IMR-90 (cell line): ENCODE data around the gene METTL2B. TPM values are rescaled to one million over a fixed set of nuclear protein-coding genes. Genes with fewer than 3 reads are reported as not detected.
"Not testable (repeated sequence)": the region's sequence is repeated elsewhere in the genome, so short reads cannot be mapped to it uniquely, and the experiment has no call there.

Experiments
- ATAC-seq: fragments of 200-7000 bp; cut with Tn5 transposase; 2 replicates; pipeline ENCODE4 v1.9.1; 2020; ENCODE audit warnings: low read depth, mild to moderate bottlenecking, moderate library complexity
- BruUV-seq: library from RNA; stranded (reverse); fragments of 400-500 nt; replicated peaks from 2 replicates; lab custom pipeline; 2021; lab: Mats Ljungman, UMichigan
- CTCF ChIA-PET: fragments of 300-600 bp; formaldehyde crosslinking; extraction: SDS; loops from one replicate; lab custom pipeline; 2021; ENCODE audit warnings: antibody characterized with exemption; lab: Yijun Ruan, JAX
- POLR2A ChIA-PET: fragments of 300-600 bp; sonication (Branson Sonifier 250); formaldehyde crosslinking; loops from one replicate; lab custom pipeline; 2022; ENCODE audit warnings: antibody characterized with exemption; ENCODE audit not compliant: unreplicated experiment; lab: Charles Lee
- DNase-seq: peaks from one replicate; pipeline ENCODE4 v3.0.0; 2013
- H2AFZ ChIP-seq: replicated peaks from 2 replicates; pipeline ENCODE3; 2013; ENCODE audit warnings: low read length, mild to moderate bottlenecking; ENCODE audit not compliant: poor library complexity
- H2AK5ac ChIP-seq: 2 replicates; pipeline ENCODE4 v1.6.1; 2013; ENCODE audit warnings: low read depth, low read length, inconsistent platforms
- H2AK9ac ChIP-seq: replicated peaks from 2 replicates; pipeline ENCODE3; 2013; ENCODE audit warnings: mild to moderate bottlenecking, low read depth, low read length, moderate library complexity; ENCODE audit not compliant: poor library complexity
- H2BK120ac ChIP-seq: 2 replicates; pipeline ENCODE4 v1.6.1; 2013; ENCODE audit warnings: low read depth, low read length, inconsistent platforms
- H2BK15ac ChIP-seq: 3 replicates; pipeline ENCODE4 v1.6.1; 2013; ENCODE audit warnings: low read depth, low read length, inconsistent platforms
- H2BK20ac ChIP-seq: 2 replicates; pipeline ENCODE4 v1.6.1; 2013; ENCODE audit warnings: low read depth, mild to moderate bottlenecking, inconsistent platforms, low read length, moderate library complexity
- H2BK5ac ChIP-seq: 2 replicates; pipeline ENCODE4 v1.6.1; 2013; ENCODE audit warnings: mild to moderate bottlenecking, low read depth, low read length, inconsistent platforms; ENCODE audit not compliant: poor library complexity, severe bottlenecking
- H3K14ac ChIP-seq: replicated peaks from 2 replicates; pipeline ENCODE4 v1.6.1; 2013; ENCODE audit warnings: low read depth, low read length, inconsistent platforms
- H3K18ac ChIP-seq: 2 replicates; pipeline ENCODE4 v1.6.1; 2013; ENCODE audit warnings: low read depth, low read length, control low read depth
- H3K23ac ChIP-seq: 2 replicates; pipeline ENCODE4 v1.6.1; 2013; ENCODE audit warnings: low read depth, low read length, inconsistent platforms
- H3K27ac ChIP-seq: 2 replicates; pipeline ENCODE4 v1.5.1; 2013; ENCODE audit warnings: mild to moderate bottlenecking, control low read depth, low read length; ENCODE audit not compliant: insufficient read depth
- H3K27me3 ChIP-seq: 2 replicates; pipeline ENCODE4 v1.6.1; 2013; ENCODE audit warnings: low read length; ENCODE audit not compliant: control insufficient read depth, insufficient read depth
- H3K36me3 ChIP-seq: 2 replicates; pipeline ENCODE4 v1.6.1; 2013; ENCODE audit warnings: low read length, mixed read lengths; ENCODE audit not compliant: control insufficient read depth, insufficient read depth
- H3K4ac ChIP-seq: 2 replicates; pipeline ENCODE4 v1.6.1; 2013; ENCODE audit warnings: low read depth, low read length, inconsistent platforms
- H3K4me1 ChIP-seq: 2 replicates; pipeline ENCODE4 v1.6.1; 2013; ENCODE audit warnings: low read length, mixed read lengths; ENCODE audit not compliant: control insufficient read depth, insufficient read depth
- H3K4me2 ChIP-seq: 2 replicates; pipeline ENCODE4 v1.6.1; 2013; ENCODE audit warnings: low read depth, mild to moderate bottlenecking, control low read depth, low read length, moderate library complexity
- H3K4me3 ChIP-seq: 2 replicates; pipeline ENCODE4 v1.5.1; 2013; ENCODE audit warnings: low read depth, mild to moderate bottlenecking, control low read depth, low read length, moderate library complexity; ENCODE audit not compliant: insufficient read depth
- H3K56ac ChIP-seq: 2 replicates; pipeline ENCODE4 v1.6.1; 2013; ENCODE audit warnings: low read length, inconsistent platforms; ENCODE audit not compliant: insufficient read depth; ENCODE audit errors: extremely low read depth
- H3K79me1 ChIP-seq, 2 experiments: 2 replicates each; pipeline ENCODE4 v1.6.1; 2013; ENCODE audit warnings: low read length in 2 of 2, inconsistent platforms in 1 of 2, low read depth in 1 of 2
- H3K9ac ChIP-seq: 2 replicates; pipeline ENCODE4 v1.6.1; 2013; ENCODE audit warnings: low read depth, low read length, control low read depth
- H3K9me1 ChIP-seq: 2 replicates; pipeline ENCODE4 v1.6.1; 2013; ENCODE audit warnings: low read length, inconsistent platforms; ENCODE audit not compliant: insufficient read depth
- H3K9me3 ChIP-seq: 2 replicates; pipeline ENCODE4 v1.6.1; 2013; ENCODE audit warnings: low read length; ENCODE audit not compliant: control insufficient read depth, insufficient read depth
- H4K20me1 ChIP-seq: 2 replicates; pipeline ENCODE4 v1.6.1; 2013; ENCODE audit warnings: low read length, inconsistent platforms; ENCODE audit not compliant: insufficient read depth
- H4K5ac ChIP-seq: 2 replicates; pipeline ENCODE4 v1.6.1; 2013; ENCODE audit warnings: mild to moderate bottlenecking, low read depth, low read length, control low read depth
- H4K8ac ChIP-seq, 2 experiments: 2 replicates each; pipeline ENCODE4 v1.6.1; 2013; ENCODE audit warnings: low read depth in 2 of 2, low read length in 2 of 2, control low read depth in 1 of 2, inconsistent platforms in 1 of 2
- H4K91ac ChIP-seq: 2 replicates; pipeline ENCODE4 v1.6.1; 2013; ENCODE audit warnings: low read depth, low read length, inconsistent platforms; ENCODE audit not compliant: insufficient read depth
- MAZ ChIP-seq: IDR thresholded peaks from 2 replicates; pipeline ENCODE4 v1.6.1; 2012; ENCODE audit warnings: low read depth, mild to moderate bottlenecking, low read length, improper control_type of control experiment, moderate library complexity, borderline replicate concordance
- WGBS, 2 experiments: methylation state at CpG; one replicate each; pipeline versions ENCODE4 v1.1.5 to v1.1.7; 2013; ENCODE audit warnings: missing lambda C conversion rate in 2 of 2; ENCODE audit not compliant: insufficient read length in 1 of 2; ENCODE audit errors: extremely low coverage in 2 of 2; 5-methylcytosine and 5-hydroxymethylcytosine counted together
- dilution Hi-C: fragments of 300-500 bp; cut with HindIII; formaldehyde crosslinking; loops from one replicate; pipeline ENCODE4 v1.14.3; 2018; ENCODE audit warnings: low sequenced_read_pairs; ENCODE audit not compliant: unreplicated experiment
- in situ Hi-C: fragments of 300-500 bp; cut with MboI; formaldehyde crosslinking; loops from 3 replicates; pipeline ENCODE4 v1.14.3; 2019; ENCODE audit warnings: low sequenced_read_pairs, inconsistent platforms, mixed read lengths
- intact Hi-C: fragments of 100-400 bp; cut with micrococcal nuclease; formaldehyde crosslinking; loops from 2 replicates; pipeline ENCODE4 v1.10.0; 2022
- polyA plus RNA-seq, 3 experiments: library from polyadenylated mRNA; depleted of rRNA; stranded (reverse); fragments of >200 nt; gene quantifications; 2 replicates each; pipeline ENCODE4 v1.2.3, GENCODE V29; 2012; ENCODE audit warnings: low replicate concordance in 1 of 3
- total RNA-seq: library from RNA; depleted of rRNA; stranded (reverse); fragments of >200 nt; gene quantifications from 2 replicates; pipeline ENCODE4 v1.2.3, GENCODE V29; 2012

METTL2B gene
- total and polyA plus RNA-seq, 2 of the 4 experiments (the other 2 are of a cell fraction) = 18.0 to 34.2 TPM

DNA sequence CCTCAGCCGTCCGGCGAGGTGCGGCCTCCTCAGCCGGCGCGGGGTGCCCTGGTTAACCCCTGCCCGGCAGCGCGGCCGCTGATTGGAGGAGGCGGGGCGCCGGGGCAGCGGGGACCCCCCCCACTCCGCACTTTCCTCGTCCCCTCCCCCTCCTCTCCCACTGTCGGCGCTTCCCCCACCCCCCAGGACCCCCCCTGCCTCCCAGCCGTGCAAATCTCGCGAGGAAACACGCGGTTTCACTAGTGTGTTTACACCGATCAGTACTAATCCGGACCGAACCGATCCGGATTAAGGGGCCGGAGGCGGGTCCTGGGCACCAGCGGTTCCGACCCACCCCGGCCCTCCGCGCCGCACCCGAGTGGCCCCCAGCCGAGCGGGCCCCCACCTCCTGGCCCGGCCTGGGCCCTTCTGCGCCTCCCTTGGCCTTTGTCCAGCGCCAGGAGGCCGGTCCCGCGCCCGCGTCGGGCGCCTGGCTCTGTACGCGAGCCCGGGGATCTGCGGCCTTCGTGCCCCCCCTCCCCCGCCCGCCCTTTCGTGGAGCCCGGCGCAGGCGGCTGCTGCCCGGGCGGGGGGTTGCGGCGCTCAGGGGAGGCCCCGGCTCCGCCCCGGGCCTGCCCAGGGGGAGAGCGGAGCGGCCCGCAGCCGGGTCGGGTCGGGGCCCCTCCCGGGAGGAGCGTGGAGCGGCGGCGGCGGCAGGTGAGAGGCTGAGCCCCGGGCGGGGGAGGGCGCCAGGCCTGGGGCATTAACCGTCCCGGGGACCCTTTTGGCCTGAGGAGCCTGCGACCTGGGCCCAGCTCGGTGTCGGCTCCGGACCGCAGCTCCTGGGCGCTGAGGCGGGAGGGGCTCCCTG, 54.8 kb downstream of the METTL2B start:
- H3K79me1 ChIP-seq = peaks cover 4 to 18% of the 10 kb centered on the region in 2 experiments
- intact Hi-C loops = not testable (repeated sequence)

DNA sequence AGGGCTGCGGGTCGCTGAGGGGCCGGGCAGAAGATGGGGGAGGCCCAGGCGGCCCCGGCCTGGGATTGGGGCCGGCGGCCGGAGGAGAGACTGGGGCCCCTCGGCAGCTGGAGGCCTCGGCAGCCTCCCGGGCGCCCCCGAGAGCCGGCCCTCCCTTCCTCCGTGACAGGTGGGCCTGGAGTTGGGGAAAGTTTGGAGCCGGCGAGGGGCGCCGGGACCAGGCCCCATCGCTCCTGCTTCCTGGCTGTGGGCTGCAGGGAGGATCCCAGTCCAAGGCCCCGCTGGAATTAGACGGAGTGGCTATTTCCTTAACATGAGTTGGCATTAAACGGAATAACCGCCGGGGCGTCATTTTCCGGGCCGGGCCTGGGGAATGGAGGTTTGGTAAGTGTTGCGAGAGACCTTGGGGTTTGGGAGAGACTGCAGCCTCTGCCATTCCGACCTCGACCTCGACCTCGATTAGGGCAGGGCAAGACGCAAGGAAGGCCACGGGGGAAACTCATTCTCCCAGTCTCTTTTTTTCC, 55.5 kb downstream of the METTL2B start:
- DNase-seq = peak; percentile 3
- dilution Hi-C loops = not testable (repeated sequence)

More for the DNA sequence above, 54.8 kb downstream of the METTL2B start:
- H3K4me1 ChIP-seq, H2AK5ac ChIP-seq, H3K9me3 ChIP-seq, H3K4me2 ChIP-seq, H3K18ac ChIP-seq, H3K9me1 ChIP-seq, H4K91ac ChIP-seq, BruUV-seq, H4K20me1 ChIP-seq, in situ Hi-C loops, H3K23ac ChIP-seq, dilution Hi-C loops, H2BK15ac ChIP-seq, H3K14ac ChIP-seq, H3K36me3 ChIP-seq, H2BK20ac ChIP-seq, H3K56ac ChIP-seq, H2BK120ac ChIP-seq, CTCF ChIA-PET, H4K5ac ChIP-seq, POLR2A ChIA-PET, H3K27me3 ChIP-seq: not testable (repeated sequence)
- peak overlapping the region; percentile 81 for H2AFZ ChIP-seq
- peak; percentile 56; the same call in 1 of the 2 replicates for TF ChIP-seq MAZ
- peak overlapping the region; percentile 98 for H3K9ac ChIP-seq
- H3K4ac ChIP-seq = peak overlapping the region; percentile 40; the same call in 1 of the 2 replicates
- ATAC-seq = peak; percentile 91
- peak overlapping the region; percentile 91 for H2BK5ac ChIP-seq
- H2AK9ac ChIP-seq = peak overlapping the region; percentile 78
- peak overlapping the region in 1 of 2 experiments; percentile 77; a peak in 1 of 4 replicates for H4K8ac ChIP-seq
- H3K27ac ChIP-seq = peak overlapping the region; percentile 72
- 3% methylated on average over 26 of the region's 92 CpGs; no CpG with 5 or more reads in 1 of the 2 experiments for WGBS, 2 experiments
- DNase-seq = peak; percentile 77
- H3K4me3 ChIP-seq = peak overlapping the region; percentile 63

More for the DNA sequence above, 55.5 kb downstream of the METTL2B start:
- H3K4me3 ChIP-seq = peak overlapping the region; percentile 63
- H3K9me1 ChIP-seq, intact Hi-C loops, H3K36me3 ChIP-seq, in situ Hi-C loops, H2BK15ac ChIP-seq, H4K20me1 ChIP-seq, H2BK20ac ChIP-seq, H3K4me1 ChIP-seq, H2AFZ ChIP-seq, H3K27me3 ChIP-seq, POLR2A ChIA-PET, H3K9me3 ChIP-seq, H2AK5ac ChIP-seq, CTCF ChIA-PET, BruUV-seq: not testable (repeated sequence)
- H3K56ac ChIP-seq = peak overlapping the region; percentile 79
- peak overlapping the region; percentile 95 for H3K4ac ChIP-seq
- H3K79me1 ChIP-seq = peaks cover 4 to 18% of the 10 kb centered on the region in 2 experiments
- H3K27ac ChIP-seq = peak overlapping the region; percentile 72
- H4K91ac ChIP-seq = peak overlapping the region; percentile 81
- ATAC-seq = peak; percentile 13
- peak overlapping the region; percentile 18; the same call in 1 of the 2 replicates for H3K18ac ChIP-seq
- H2BK5ac ChIP-seq = peak overlapping the region; percentile 89
- peak overlapping the region; percentile 13; the same call in 1 of the 2 replicates for H4K5ac ChIP-seq
- peak overlapping the region; percentile 92 for H3K23ac ChIP-seq
- H3K4me2 ChIP-seq = peak overlapping the region; percentile 86
- H3K9ac ChIP-seq = peak overlapping the region; percentile 98
- H3K14ac ChIP-seq = peak overlapping the region; percentile 96
- 0 out of 2 replicates have a peak overlapping the region, but pooled peaks have one; percentile 27 for H2BK120ac ChIP-seq
- no CpG with 5 or more reads among the region's 35 CpGs for whole genome bisulfite sequencing, 2 experiments
- H4K8ac ChIP-seq = peak overlapping the region; percentile 75 to 96; a peak in 3 of 4 replicates
- peak overlapping the region; percentile 94 for H2AK9ac ChIP-seq
